GM21619 (cell line): ENCODE measurements around the gene POU3F3.

Experiments used
- ATAC-seq: cut with Tn5 transposase; IDR thresholded peaks from one replicate; pipeline ENCODE4 v1.9.1; 2021; ENCODE audit not compliant: unreplicated experiment

The POU3F3 gene

DNA sequence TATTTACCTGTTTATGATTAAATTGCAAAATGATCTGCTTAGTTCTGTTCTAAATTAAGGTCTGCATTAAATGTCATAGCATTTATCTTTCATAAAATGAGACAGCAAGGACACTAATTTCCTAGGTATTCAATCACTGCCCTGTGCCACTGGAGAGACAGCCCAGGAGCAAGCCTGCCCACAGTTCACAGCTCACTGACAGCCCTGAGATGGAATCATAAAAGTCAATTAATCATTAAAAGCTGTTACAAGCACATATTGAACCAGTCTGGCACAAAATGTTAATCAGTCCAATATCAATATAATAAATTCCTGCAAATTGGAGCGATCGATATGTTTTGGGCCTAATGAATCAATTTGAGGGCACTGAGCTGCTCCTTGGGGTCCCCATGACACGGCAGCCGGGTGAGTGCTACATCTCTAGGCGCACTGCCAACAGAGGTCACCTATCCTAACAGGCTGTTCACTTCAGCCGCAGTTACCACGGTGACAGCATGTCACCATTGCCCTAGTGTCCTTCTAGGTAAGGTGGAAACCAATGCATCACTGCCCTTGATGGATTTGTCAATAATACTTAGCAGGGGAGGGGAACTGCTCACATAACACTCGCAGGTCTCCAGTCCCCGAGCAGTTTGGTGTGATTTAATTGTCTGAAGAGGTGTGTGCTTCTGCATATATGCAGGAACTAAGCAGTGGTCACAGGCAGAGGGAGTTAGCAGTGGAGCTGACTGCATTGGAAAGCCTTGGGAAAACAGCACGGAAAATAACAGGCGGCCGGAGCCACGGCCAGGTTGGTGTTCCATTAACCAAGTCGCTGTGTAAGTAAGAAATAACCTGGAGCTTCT is 47.3 kb downstream of the POU3F3 start:
- no peak for ATAC-seq

DNA sequence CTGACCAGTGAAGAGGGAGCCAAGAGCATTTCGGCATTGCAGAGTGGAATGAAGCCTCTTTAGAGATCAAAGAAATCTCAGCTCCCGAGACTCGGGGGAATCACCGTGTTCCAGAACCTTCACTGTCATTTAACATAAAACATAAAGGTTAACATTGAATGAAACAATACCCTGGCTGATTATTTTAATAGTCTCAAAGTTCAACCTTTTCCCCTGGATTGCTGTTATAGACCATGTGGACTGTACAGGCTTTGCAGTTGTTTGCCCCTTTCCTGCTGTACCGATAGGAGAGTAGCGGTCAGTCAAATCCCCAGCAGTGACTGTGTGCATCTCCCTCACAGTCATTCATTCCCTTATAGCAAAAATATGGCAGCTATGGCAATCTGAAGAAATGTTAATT is 48.4 kb downstream of the POU3F3 start:
- no peak for ATAC-seq
